T-helper 2 cell treated with Interferon-gamma antibody and Interleukin-4, amounts not matched to agents 5 μg/mL and 100 μg/mL, for 36 hours (primary cell): ENCODE data around the gene PHC2.
A peak's percentile ranks its signal among the peaks of the same experiment; 100 is the strongest.

Source experiments
- DNase-seq: peaks from one replicate; pipeline ENCODE4 v3.0.0; 2021; ENCODE audit warnings: low spot score
- H3K27ac Mint-ChIP-seq: one replicate; pipeline ENCODE4 v1.8.0; 2021; ENCODE audit warnings: mild to moderate bottlenecking, mixed read lengths
- H3K27me3 Mint-ChIP-seq: one replicate; pipeline ENCODE4 v1.8.0; 2021; ENCODE audit warnings: low read depth, mixed read lengths
- H3K36me3 Mint-ChIP-seq: one replicate; pipeline ENCODE4 v1.8.0; 2021; ENCODE audit warnings: low read depth, mixed read lengths
- H3K4me1 Mint-ChIP-seq: one replicate; pipeline ENCODE4 v1.8.0; 2021; ENCODE audit warnings: low read depth, mixed read lengths
- H3K4me3 Mint-ChIP-seq: one replicate; pipeline ENCODE4 v1.8.0; 2022; ENCODE audit warnings: mild to moderate bottlenecking, moderate library complexity, mixed read lengths
- H3K9me3 Mint-ChIP-seq: one replicate; pipeline ENCODE4 v1.8.0; 2021; ENCODE audit warnings: mixed read lengths

The PHC2 gene

GRCh38 chr1:33462405-33463164 is 31.7 kb upstream of the PHC2 start:
- Mint-ChIP-seq H3K9me3 (no peaks in the 10 kb centered on the region), H3K4me1 (no peaks in the 10 kb centered on the region), H3K4me3 (no peak overlapping the region), H3K27me3 (peaks cover 22% of the 10 kb centered on the region), H3K27ac (no peak overlapping the region), H3K36me3 (no peaks in the 10 kb centered on the region)
- DNase-seq: no peak

- H3K27me3 Mint-ChIP-seq: peaks cover 17% of the 10 kb centered on the region
- DNase-seq: no peak
- H3K27ac Mint-ChIP-seq: no peak overlapping the region
These were observed 30.2 kb upstream of the PHC2 start for GRCh38 chr1:33460947-33461629.

DNA sequence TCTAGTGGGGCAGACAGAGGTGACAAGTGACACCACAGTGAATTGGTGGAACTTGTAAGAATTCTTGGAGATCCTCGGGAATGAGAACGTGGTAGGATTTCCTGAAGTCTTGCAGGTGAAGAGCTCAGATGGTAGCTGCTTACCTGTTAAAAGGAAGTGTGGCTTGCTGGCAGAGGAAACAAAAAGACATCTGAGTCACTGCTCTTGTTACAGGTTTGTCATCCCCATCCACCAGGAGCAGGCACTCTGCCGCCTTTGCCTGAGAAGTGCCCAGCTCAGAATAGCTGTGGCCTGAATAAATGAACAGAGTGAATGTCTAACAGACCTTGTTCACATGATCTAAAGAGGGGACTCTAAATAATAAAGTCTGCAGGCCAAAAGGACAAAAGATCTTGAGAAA is 29.2 kb upstream of the PHC2 start:
- Mint-ChIP-seq H3K4me3 (no peak overlapping the region), H3K27ac (no peak overlapping the region), H3K4me1 (peaks cover 4% of the 10 kb centered on the region), H3K36me3 (no peaks in the 10 kb centered on the region), H3K9me3 (no peaks in the 10 kb centered on the region), H3K27me3 (peaks cover 17% of the 10 kb centered on the region)
- DNase-seq: no peak

More at GRCh38 chr1:33460947-33461629, 30.2 kb upstream of the PHC2 start:
- no peaks in the 10 kb centered on the region for H3K9me3 Mint-ChIP-seq
- H3K36me3 Mint-ChIP-seq: no peaks in the 10 kb centered on the region
- H3K4me1 Mint-ChIP-seq: no peaks in the 10 kb centered on the region
- no peak overlapping the region for H3K4me3 Mint-ChIP-seq

DNA sequence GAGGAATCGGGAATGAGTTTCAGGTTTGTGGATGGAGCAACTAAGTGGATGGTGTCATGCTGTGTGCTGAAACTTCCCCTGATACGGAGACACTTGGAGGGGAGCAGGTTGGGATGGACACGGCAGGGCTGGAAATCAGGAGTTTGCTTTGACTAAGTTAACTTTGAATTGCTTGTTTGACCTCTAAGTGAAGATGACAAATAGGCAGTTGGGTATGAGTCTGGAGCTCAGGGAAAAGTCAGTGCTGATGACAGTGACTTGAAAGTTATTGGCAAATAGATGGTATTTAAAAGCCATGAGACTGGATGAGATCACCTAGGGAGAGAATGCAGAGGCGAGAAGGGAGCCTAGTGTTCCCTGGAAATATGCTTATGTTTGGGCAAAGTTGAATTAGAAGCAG is 28.8 kb upstream of the PHC2 start:
- Mint-ChIP-seq H3K27ac (no peak overlapping the region), H3K36me3 (no peaks in the 10 kb centered on the region), H3K4me1 (peaks cover 4% of the 10 kb centered on the region), H3K27me3 (peaks cover 17% of the 10 kb centered on the region), H3K4me3 (no peak overlapping the region), H3K9me3 (no peaks in the 10 kb centered on the region)
- DNase-seq: no peak

- Mint-ChIP-seq H3K4me3 (no peak overlapping the region), H3K36me3 (no peaks in the 10 kb centered on the region), H3K4me1 (peaks cover 4% of the 10 kb centered on the region), H3K9me3 (no peaks in the 10 kb centered on the region), H3K27ac (no peak overlapping the region), H3K27me3 (peaks cover 33% of the 10 kb centered on the region)
- DNase-seq: no peak
These were observed 25.6 kb upstream of the PHC2 start for GRCh38 chr1:33456502-33456886.

DNA sequence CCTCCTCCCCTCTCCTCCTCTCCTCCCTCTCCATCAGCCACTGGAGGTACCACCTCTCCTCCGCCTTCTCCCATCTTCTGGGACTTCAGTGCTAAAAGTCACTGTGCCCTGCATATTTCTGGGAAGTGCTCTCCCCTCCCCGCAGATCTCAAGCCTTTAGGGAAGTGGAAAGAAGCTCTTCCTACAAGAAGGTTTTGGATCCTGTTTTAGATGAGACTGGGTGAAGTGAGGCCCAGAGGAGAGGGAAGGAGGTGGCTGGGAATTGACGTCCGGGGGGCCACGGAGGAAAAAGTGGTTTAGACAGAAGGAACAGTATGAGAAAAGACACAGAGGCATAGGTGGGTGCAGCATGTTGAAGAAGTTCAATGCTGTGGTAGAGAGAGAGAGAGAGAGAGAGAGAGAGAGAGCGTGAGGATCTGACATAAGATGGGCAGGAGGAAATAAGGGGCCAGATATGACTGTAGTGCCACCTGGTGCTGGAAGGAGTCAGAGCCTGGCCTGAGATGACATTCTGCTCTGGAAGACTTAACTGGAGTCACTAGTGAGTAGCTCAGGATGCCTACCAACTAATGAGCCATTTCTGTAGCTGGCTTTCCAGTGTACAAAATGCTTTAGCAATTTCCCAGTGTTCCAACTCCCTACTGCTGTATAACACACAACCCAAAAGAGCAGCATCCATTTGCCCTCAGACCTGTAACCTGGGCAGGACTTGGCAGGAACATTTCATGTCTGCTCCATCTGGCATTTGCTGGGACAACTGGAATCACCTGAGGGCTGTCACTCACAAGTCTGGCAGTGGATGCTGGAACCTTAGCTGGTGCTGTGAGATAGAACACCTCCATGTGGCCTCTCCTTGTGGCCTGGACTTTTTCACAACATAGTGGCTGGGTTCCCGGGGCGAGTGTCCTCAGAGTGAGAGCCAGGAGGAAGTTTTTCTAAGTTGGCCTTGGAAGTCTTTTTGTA is 24.9 kb upstream of the PHC2 start:
- DNase-seq: peak; percentile 13
- Mint-ChIP-seq H3K36me3 (no peaks in the 10 kb centered on the region), H3K27me3 (peaks cover 32% of the 10 kb centered on the region), H3K9me3 (no peaks in the 10 kb centered on the region), H3K4me3 (no peak overlapping the region), H3K27ac (no peak overlapping the region), H3K4me1 (peaks cover 4% of the 10 kb centered on the region)

- no peak for DNase-seq
- H3K27me3 Mint-ChIP-seq: peaks cover 33% of the 10 kb centered on the region
- no peaks in the 10 kb centered on the region for H3K9me3 Mint-ChIP-seq
- peaks cover 4% of the 10 kb centered on the region for H3K4me1 Mint-ChIP-seq
- H3K4me3 Mint-ChIP-seq: no peak overlapping the region
- no peak overlapping the region for H3K27ac Mint-ChIP-seq
- H3K36me3 Mint-ChIP-seq: no peaks in the 10 kb centered on the region
These were observed 23.9 kb upstream of the PHC2 start for GRCh38 chr1:33454646-33455282.

DNA sequence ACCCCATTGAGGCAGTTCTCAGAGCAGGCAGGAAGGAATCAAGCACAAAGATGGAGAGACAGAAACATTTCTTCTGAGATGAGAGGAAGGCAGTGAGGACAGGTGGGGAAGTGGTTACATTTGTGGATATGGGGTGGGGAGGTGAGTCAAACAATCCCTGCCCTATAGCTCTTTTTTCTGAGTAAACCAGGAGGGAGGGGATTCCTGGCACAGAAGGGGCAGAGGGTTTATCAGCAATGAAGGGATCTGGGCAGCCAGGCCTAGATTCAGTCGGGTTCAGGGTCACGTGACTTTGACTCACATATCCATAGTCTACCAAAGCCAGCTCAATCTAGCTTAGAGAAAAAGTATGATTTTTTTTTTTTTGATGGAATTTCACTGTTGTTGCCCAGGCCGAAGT is 15.7 kb upstream of the PHC2 start:
- H3K4me3 Mint-ChIP-seq: no peak overlapping the region
- DNase-seq: no peak
- peaks cover 13% of the 10 kb centered on the region for H3K4me1 Mint-ChIP-seq
- H3K27ac Mint-ChIP-seq: no peak overlapping the region
- H3K9me3 Mint-ChIP-seq: no peaks in the 10 kb centered on the region
- H3K36me3 Mint-ChIP-seq: no peaks in the 10 kb centered on the region
- peaks cover 47% of the 10 kb centered on the region for H3K27me3 Mint-ChIP-seq

- H3K4me1 Mint-ChIP-seq: peaks cover 13% of the 10 kb centered on the region
- no peaks in the 10 kb centered on the region for H3K9me3 Mint-ChIP-seq
- H3K27me3 Mint-ChIP-seq: peaks cover 50% of the 10 kb centered on the region
- no peak overlapping the region for H3K27ac Mint-ChIP-seq
- no peak overlapping the region for H3K4me3 Mint-ChIP-seq
- DNase-seq: no peak
- no peaks in the 10 kb centered on the region for H3K36me3 Mint-ChIP-seq
These were observed 14.2 kb upstream of the PHC2 start for GRCh38 chr1:33445108-33445507.

DNA sequence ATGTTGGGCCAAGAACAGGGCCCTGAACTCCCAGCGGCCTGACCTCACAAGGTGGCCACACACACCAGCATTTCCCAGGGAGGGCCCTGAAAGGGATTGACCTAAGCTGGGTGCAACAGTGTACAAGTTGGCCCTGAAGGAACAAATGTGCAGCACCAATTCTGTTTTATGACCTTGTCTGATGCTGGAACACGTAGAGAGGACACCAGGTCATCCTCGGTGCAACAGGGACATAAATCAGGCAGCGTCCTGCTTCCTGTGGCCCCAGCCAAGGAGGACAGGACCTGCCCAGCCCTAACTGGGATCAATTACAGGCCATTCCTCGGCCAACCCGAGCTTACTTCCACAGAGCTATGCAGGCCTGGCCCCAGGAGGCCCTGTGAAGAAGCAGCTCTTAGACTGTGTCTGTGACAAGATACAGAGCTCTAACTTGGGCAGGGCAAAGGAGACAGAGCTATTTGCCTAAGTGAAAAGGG is 12.8 kb upstream of the PHC2 start:
- no peaks in the 10 kb centered on the region for H3K36me3 Mint-ChIP-seq

GRCh38 chr1:33443080-33443704 is 12.3 kb upstream of the PHC2 start:
- H3K27ac Mint-ChIP-seq: no peak overlapping the region
- H3K27me3 Mint-ChIP-seq: peaks cover 47% of the 10 kb centered on the region
- DNase-seq: no peak
- H3K4me3 Mint-ChIP-seq: no peak overlapping the region
- peaks cover 13% of the 10 kb centered on the region for H3K4me1 Mint-ChIP-seq
- no peaks in the 10 kb centered on the region for H3K36me3 Mint-ChIP-seq
- H3K9me3 Mint-ChIP-seq: no peaks in the 10 kb centered on the region

More for the DNA sequence above, 12.8 kb upstream of the PHC2 start:
- Mint-ChIP-seq H3K4me3 (no peak overlapping the region), H3K4me1 (peaks cover 13% of the 10 kb centered on the region), H3K9me3 (no peaks in the 10 kb centered on the region), H3K27ac (no peak overlapping the region), H3K27me3 (peaks cover 47% of the 10 kb centered on the region)
- no peak for DNase-seq

DNA sequence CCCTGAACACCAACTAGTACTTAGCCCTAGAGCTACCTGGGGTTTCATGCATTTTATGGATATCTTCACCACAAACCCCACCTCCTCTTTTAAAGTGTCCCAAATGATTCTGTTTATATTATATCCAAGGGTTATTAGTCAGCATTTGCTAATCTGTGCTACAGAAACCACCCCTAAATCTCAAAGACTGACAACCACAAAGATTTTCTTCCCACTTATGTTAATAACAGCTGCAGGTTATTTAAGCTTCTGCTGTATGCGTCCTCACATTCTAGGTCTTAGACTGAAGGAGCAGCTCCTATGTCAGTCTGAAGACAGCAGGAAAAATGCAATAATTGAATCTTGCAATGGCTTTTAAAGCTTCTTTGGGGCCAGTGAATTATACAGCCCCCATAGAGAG is 11.2 kb upstream of the PHC2 start:
- H3K4me3 Mint-ChIP-seq: no peak overlapping the region
- DNase-seq: no peak

GRCh38 chr1:33441088-33441745 is 10.3 kb upstream of the PHC2 start:
- no peak for DNase-seq
- H3K36me3 Mint-ChIP-seq: no peaks in the 10 kb centered on the region
- H3K4me3 Mint-ChIP-seq: no peak overlapping the region
- no peak overlapping the region for H3K27ac Mint-ChIP-seq
- H3K27me3 Mint-ChIP-seq: peaks cover 47% of the 10 kb centered on the region
- no peaks in the 10 kb centered on the region for H3K9me3 Mint-ChIP-seq
- peaks cover 8% of the 10 kb centered on the region for H3K4me1 Mint-ChIP-seq

More for the DNA sequence above, 11.2 kb upstream of the PHC2 start:
- no peaks in the 10 kb centered on the region for H3K9me3 Mint-ChIP-seq
- H3K27me3 Mint-ChIP-seq: peaks cover 44% of the 10 kb centered on the region
- peaks cover 13% of the 10 kb centered on the region for H3K4me1 Mint-ChIP-seq
- H3K36me3 Mint-ChIP-seq: no peaks in the 10 kb centered on the region
- no peak overlapping the region for H3K27ac Mint-ChIP-seq
